Smooth muscle cell (in vitro differentiated cells): ENCODE data around the gene METTL5. TPM values are rescaled to one million over a fixed set of nuclear protein-coding genes. Genes with fewer than 3 reads are reported as not detected.

Experiments used
- DNase-seq: peaks from one replicate; lab custom pipeline; 2025; ENCODE audit not compliant: unreplicated experiment; lab: John Stamatoyannopoulos, UW
- H2AFZ ChIP-seq: fragments of 200-600 bp; sonication (generic); 2 replicates; pipeline ENCODE4 v1.6.0; 2016; ENCODE audit warnings: antibody characterized with exemption, low read depth, mild to moderate bottlenecking
- H3F3A ChIP-seq: fragments of 200-600 bp; sonication (generic); 2 replicates; pipeline ENCODE4 v1.6.0; 2017; ENCODE audit warnings: antibody characterized with exemption, low read depth
- H3K27ac ChIP-seq: fragments of 200-600 bp; sonication (generic); 2 replicates; pipeline ENCODE4 v1.5.1; 2016; ENCODE audit warnings: low read depth, mild to moderate bottlenecking
- H3K27me3 ChIP-seq: fragments of 200-600 bp; sonication (generic); 2 replicates; pipeline ENCODE4 v1.6.1; 2016; ENCODE audit warnings: low read depth, mild to moderate bottlenecking
- H3K36me3 ChIP-seq: fragments of 200-600 bp; sonication (generic); 2 replicates; pipeline ENCODE4 v1.5.1; 2016; ENCODE audit warnings: low read depth
- H3K4me1 ChIP-seq: fragments of 200-600 bp; sonication (generic); 2 replicates; pipeline ENCODE4 v1.5.1; 2016; ENCODE audit warnings: low read depth
- H3K4me2 ChIP-seq: fragments of 200-600 bp; sonication (generic); 2 replicates; pipeline ENCODE4 v1.6.0; 2016; ENCODE audit warnings: mild to moderate bottlenecking
- H3K4me3 ChIP-seq: fragments of 200-600 bp; sonication (generic); 2 replicates; pipeline ENCODE4 v1.5.1; 2016; ENCODE audit warnings: mild to moderate bottlenecking
- H3K79me2 ChIP-seq: fragments of 200-600 bp; sonication (generic); 2 replicates; pipeline ENCODE4 v1.6.0; 2016; ENCODE audit warnings: low read depth, mild to moderate bottlenecking
- H3K9ac ChIP-seq: fragments of 200-600 bp; sonication (generic); 2 replicates; pipeline ENCODE4 v1.6.0; 2016; ENCODE audit warnings: low read depth
- H3K9me3 ChIP-seq: fragments of 200-600 bp; sonication (generic); replicated peaks from 2 replicates; pipeline ENCODE4 v1.5.1; 2016; ENCODE audit warnings: low read depth
- H4K20me1 ChIP-seq: fragments of 200-600 bp; sonication (generic); 2 replicates; pipeline ENCODE4 v1.6.0; 2016; ENCODE audit warnings: low read depth
- CTCF ChIP-seq: fragments of 200-600 bp; sonication (generic); IDR thresholded peaks from 2 replicates; pipeline ENCODE4 v1.5.1; 2017; ENCODE audit warnings: borderline replicate concordance, mild to moderate bottlenecking, antibody characterized with exemption; ENCODE audit not compliant: insufficient read depth, poor library complexity, severe bottlenecking
- WGBS: methylation state at CpG from one replicate; pipeline ENCODE4 v1.1.7; 2016; ENCODE audit warnings: low lambda C conversion rate; 5-methylcytosine and 5-hydroxymethylcytosine counted together
- polyA plus RNA-seq: library from polyadenylated mRNA; unstranded; fragments of >200 nt; fragmentation: Nextera tagmentation; extraction: Ambion mirVana; gene quantifications from 2 replicates; pipeline ENCODE4 v1.2.1, GENCODE V29; 2016
- total RNA-seq: library from RNA; depleted of rRNA; stranded (reverse); fragments of >200 nt; gene quantifications from 2 replicates; pipeline ENCODE4 v1.2.3, GENCODE V29; 2014

The METTL5 gene
- total and polyA plus RNA-seq, 2 experiments from 2014 or later, result 72.5 to 79.8 TPM

GRCh38 chr2:169775354-169775753 is 49.4 kb downstream of the METTL5 start:
- H3K36me3 ChIP-seq, result no peaks in the 10 kb centered on the region
- peak overlapping the region; percentile 3 for H2AFZ ChIP-seq
- no peaks in the 10 kb centered on the region for H4K20me1 ChIP-seq
- H3K79me2 ChIP-seq, result no peaks in the 10 kb centered on the region
- no peaks in the 10 kb centered on the region for H3K4me1 ChIP-seq
- no peak overlapping the region for H3K4me3 ChIP-seq
- no peaks in the 10 kb centered on the region for H3F3A ChIP-seq
- no peaks in the 10 kb centered on the region for H3K27me3 ChIP-seq
- TF ChIP-seq CTCF, result no peak
- no peak for DNase-seq
- no peak overlapping the region for H3K27ac ChIP-seq
- 96% methylated on average over 3 of the region's 3 CpGs for WGBS
- no peak overlapping the region for H3K9ac ChIP-seq
- H3K9me3 ChIP-seq, result no peaks in the 10 kb centered on the region
- H3K4me2 ChIP-seq, result no peak overlapping the region

- no peaks in the 10 kb centered on the region for H3K36me3 ChIP-seq
- 80% methylated on average over 2 of the region's 2 CpGs for WGBS
- no peaks in the 10 kb centered on the region for H4K20me1 ChIP-seq
- H3K9ac ChIP-seq, result no peak overlapping the region
- no peak for TF ChIP-seq CTCF
- H3K9me3 ChIP-seq, result no peaks in the 10 kb centered on the region
- H3K4me3 ChIP-seq, result no peak overlapping the region
- H3F3A ChIP-seq, result no peaks in the 10 kb centered on the region
- no peaks in the 10 kb centered on the region for H3K4me1 ChIP-seq
- no peak for DNase-seq
- H3K27me3 ChIP-seq, result no peaks in the 10 kb centered on the region
- no peak overlapping the region for H3K4me2 ChIP-seq
- H3K27ac ChIP-seq, result no peak overlapping the region
- H2AFZ ChIP-seq, result no peak overlapping the region
- no peaks in the 10 kb centered on the region for H3K79me2 ChIP-seq
Measured at GRCh38 chr2:169772651-169773050, 52.1 kb downstream of the METTL5 start.

GRCh38 chr2:169771612-169772011 is 53.1 kb downstream of the METTL5 start:
- H3K36me3 ChIP-seq, result no peaks in the 10 kb centered on the region
- no peak overlapping the region for H2AFZ ChIP-seq
- H4K20me1 ChIP-seq, result no peaks in the 10 kb centered on the region
- no peak for DNase-seq
- H3F3A ChIP-seq, result no peaks in the 10 kb centered on the region
- TF ChIP-seq CTCF, result no peak
- no peaks in the 10 kb centered on the region for H3K79me2 ChIP-seq
- H3K27ac ChIP-seq, result no peak overlapping the region
- WGBS, result 98% methylated on average over 2 of the region's 2 CpGs
- no peaks in the 10 kb centered on the region for H3K27me3 ChIP-seq
- no peaks in the 10 kb centered on the region for H3K9me3 ChIP-seq
- H3K4me2 ChIP-seq, result no peak overlapping the region
- H3K9ac ChIP-seq, result no peak overlapping the region
- no peak overlapping the region for H3K4me3 ChIP-seq
- H3K4me1 ChIP-seq, result no peaks in the 10 kb centered on the region

GRCh38 chr2:169771021-169771420 is 53.7 kb downstream of the METTL5 start:
- Histone ChIP-seq H2AFZ (no peak overlapping the region), H3K79me2 (no peaks in the 10 kb centered on the region)
- WGBS, result 89% methylated on average over 5 of the region's 5 CpGs

More at GRCh38 chr2:169771021-169771420, 53.7 kb downstream of the METTL5 start:
- Histone ChIP-seq H3K4me2 (no peak overlapping the region), H3K4me1 (no peaks in the 10 kb centered on the region), H4K20me1 (no peaks in the 10 kb centered on the region), H3K4me3 (no peak overlapping the region), H3K9me3 (no peaks in the 10 kb centered on the region), H3K9ac (no peak overlapping the region), H3K27ac (no peak overlapping the region), H3F3A (no peaks in the 10 kb centered on the region), H3K27me3 (no peaks in the 10 kb centered on the region), H3K36me3 (no peaks in the 10 kb centered on the region)
- no peak for DNase-seq
- no peak for TF ChIP-seq CTCF
